HS-5 (cell line): ENCODE data around the gene ENO1.
"Not testable (repeated sequence)": the region's sequence is repeated elsewhere in the genome, so short reads cannot be mapped to it uniquely, and the experiment has no call there.

Source experiments
- DNase-seq: peaks from one replicate; pipeline ENCODE4 v3.0.0-alpha.2; 2012; ENCODE audit warnings: low read depth

Gene ENO1

GRCh38 chr1:8845104-8846097, 33.1 kb downstream of the ENO1 start:
- no peak for DNase-seq

DNA sequence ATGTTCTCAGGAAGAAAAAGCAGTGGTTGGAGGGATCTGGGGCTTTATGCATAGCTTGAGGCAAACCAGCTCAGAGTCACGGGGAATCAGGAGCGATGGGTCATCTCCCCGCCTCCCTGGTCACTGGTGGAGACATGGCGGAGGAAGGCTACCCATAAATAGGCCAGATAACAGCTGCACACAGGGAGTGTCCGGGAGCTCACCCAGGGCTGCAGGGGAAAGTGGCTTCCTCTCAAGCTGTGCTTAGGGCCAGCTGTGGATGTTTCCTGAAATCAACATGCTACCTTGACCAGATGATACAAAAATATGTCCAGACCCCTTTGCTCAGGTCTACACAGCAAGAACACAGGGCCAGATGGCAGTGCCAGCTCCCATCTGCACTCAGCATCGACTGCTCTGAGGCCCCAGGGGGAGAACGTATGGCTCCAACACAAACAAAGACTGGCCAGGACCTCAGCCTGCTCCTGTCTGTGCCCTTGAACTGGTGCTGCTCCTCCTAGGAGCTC, 33.9 kb downstream of the ENO1 start:
- DNase-seq, result no peak

DNA sequence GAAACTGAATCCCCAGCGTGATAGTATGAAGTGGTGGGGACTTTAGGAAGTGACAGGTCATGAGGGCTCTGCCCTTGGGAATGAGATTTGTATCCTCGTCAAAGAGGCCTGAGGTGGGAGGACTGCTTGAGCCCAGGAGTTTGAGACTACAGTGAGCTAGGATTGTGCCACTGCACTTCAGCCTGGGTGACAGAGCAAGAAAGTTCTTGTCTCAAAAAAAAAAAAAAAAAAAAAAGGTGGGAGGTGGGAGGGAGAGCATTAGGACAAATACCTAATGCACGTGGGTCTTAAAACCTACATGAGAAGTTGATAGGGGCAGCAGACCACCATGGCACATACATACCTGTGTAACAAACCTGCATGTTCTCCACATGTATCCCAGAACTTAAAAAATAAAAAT, 37.1 kb downstream of the ENO1 start:
- DNase-seq, result no peak

DNA sequence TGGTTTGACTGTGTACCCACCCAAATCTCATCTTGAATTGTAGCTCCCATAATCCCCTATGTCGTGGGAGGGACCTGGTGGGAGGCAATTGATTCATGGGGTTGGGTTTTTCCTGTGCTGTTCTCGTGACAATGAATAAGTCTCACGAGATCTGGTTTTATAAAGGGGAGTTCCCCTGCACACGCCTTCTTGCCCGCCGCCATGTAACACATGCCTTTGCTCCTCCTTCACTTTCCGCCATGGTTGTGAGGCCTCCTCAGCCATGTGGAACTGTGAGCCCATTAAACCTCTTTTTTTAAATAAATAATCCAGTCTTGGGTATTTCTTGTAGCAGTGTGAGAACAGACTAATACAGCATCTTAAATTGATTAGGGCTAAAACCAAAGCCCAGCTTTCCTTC, 38.5 kb downstream of the ENO1 start:
- no peak for DNase-seq

DNA sequence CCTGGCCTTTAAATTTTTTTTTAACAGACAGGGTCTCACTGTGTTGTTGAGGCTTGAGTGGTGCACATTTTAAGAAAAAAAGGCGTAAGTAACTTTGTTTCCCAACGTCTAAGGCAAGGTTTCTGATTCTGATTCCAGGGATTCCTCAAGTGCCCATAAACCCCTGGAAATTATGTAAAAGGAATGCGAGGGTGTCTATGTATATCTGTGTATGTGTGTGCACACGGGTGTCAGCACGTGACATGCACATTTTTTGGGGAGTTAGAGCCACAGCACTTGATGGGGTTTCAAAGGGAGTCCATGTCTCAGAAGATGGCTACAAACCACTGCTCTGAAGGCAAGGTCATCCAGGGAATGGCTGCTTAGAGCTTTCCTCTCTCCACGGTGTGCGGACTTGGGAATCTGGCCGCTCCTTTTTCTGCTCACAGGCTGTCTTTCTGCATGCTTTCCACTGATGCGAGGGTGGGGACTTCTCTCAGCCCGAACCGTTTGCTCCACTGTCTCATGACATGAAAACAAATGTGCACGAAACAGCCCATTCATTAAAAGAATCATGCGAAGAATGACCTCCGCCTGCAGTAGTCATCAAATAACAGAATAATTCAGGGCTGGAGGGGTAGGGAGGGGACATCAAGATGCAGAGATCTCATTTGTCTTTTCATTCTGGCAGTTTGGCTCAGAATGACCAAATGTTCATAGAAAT, 42.4 kb downstream of the ENO1 start:
- no peak for DNase-seq

GRCh38 chr1:8831340-8831739, 47.1 kb downstream of the ENO1 start:
- no peak for DNase-seq

- DNase-seq, result not testable (repeated sequence)
Observed at GRCh38 chr1:8830732-8831131, 47.8 kb downstream of the ENO1 start.

GRCh38 chr1:8825985-8826481, 52.5 kb downstream of the ENO1 start:
- DNase-seq, result peak; percentile 90

DNA sequence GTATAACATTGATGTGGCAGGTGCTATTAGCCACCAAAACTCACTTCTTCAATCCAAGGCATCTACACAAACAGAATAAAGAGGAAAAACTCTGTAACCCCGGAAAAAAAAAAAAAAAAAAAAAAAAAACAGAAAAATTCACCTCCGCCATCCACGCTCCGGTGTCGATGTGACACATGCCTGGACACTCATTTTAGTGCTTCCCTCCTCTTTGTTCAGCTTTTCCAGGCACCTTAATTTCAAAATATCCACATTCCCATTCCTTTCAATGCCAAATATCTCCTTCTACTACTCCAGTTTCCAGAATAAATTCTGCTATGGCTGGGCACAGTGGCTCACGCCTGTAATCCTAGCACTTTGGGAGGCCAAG, 55.2 kb downstream of the ENO1 start:
- DNase-seq, result no peak

DNA sequence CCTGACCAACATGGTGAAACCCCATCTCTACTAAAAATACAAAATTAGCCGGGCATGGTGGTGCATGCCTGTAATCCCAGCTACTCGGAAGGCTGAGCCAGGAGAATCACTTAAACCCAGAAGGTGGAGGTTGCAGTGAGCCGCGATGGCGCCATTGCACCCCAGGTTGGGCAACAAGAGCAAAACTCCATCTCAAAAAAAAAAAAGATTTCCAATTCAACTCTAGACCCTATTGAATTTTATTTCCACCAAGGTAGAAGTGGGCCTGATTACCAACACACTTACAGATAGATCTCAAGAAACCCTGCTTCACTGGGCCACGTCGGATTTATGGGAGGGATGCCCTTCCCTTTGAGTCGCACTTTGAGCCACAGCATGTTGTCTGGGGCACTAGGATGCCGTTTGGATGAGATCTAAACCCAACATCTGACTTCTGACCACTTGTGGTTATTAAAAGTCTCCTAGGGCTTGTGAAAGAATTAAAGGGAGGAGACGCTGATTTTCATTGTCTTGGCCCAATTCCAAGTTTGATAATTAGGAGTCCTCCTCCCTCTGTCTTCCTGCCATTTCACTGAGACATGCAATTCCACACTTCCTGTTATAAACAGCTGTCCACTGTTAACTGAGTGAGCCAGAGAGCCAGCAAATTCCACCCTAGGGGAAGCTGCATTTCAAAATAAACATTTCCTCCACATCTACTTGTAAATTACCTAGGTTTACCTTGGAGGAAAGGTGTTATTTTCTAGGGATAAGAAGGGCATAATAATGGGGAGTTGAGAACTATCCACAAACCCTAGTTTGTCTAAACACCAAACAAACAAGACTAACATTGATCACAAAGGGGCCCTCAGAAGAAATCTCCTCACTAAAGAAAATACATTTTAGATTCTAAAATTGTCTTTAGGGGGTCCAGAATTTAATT, 55.9 kb downstream of the ENO1 start:
- DNase-seq, result peak; percentile 98

DNA sequence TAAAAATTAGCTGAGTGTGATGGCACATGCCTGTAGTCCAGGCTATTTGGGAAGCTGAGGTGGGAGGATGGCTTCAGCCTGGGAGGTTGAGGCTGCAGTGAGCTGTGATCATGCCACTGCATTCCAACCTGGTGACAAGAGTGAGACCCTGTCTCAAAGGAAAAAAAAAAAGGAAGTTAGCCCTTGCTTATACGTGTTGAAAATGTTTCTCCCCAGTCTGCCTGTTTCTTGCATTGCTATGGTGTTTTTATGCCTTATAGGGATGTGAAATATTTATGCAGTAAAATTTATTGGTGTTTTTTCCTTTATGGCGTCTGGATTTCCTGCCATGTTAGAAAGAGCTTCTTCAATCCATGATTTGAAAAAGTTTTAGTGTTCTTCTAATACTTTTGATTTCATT, 57.4 kb downstream of the ENO1 start:
- no peak for DNase-seq

GRCh38 chr1:8818789-8819188, 59.7 kb downstream of the ENO1 start:
- DNase-seq, result not testable (repeated sequence)

GRCh38 chr1:8818325-8818775, 60.1 kb downstream of the ENO1 start:
- DNase-seq, result peak; percentile 84

DNA sequence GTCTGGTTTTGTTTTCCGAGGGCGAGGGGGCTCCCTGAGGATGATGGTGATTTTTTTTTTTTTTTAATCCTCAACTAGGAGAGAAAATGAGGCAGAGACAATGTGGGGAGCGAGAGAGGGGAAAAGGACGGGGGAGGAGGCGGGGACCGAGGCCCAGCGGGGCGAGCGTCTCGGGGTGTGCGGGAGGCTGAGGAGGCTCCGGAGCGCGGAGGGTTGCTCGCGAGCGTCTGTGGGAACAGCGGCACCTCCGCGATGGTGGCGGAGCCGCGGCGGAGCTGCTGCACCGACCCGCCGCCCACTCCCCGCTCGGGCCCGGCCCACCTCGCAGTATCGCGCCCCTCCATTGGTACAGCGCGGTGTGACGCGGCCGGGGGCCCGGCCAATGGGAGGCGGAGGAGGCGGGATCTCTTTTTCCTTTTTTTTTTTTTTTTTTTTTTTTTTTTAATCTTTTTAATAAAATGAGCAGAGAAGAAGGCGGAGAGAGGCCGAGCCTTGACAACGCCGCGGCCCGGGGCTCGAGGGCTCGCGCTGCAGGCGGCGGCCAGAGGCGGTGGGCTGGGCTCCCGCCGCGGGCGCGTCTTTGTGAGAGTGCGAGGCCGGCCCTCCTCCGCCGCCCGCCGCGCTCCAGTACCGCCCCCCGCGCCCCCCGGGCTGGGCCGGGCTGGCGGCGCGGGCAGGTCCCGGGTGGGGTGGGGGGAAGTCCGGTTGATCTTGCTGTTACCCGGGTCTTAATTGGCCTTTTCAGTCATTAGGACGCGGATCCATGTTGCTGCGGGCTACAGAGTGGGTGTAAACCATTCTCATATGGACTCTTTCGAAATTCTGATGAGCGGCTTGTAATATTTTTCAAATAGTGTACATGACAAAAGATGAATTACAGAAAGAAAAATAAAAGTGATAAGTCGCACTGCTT, 60.8 kb downstream of the ENO1 start, which contains the start of gene RERE:
RERE (minus strand) TSS at position 229 of the 913 bp plus-strand sequence.
- DNase-seq, result peak; percentile 43

- no peak for DNase-seq
Observed at GRCh38 chr1:8816831-8817411, 61.6 kb downstream of the ENO1 start.

DNA sequence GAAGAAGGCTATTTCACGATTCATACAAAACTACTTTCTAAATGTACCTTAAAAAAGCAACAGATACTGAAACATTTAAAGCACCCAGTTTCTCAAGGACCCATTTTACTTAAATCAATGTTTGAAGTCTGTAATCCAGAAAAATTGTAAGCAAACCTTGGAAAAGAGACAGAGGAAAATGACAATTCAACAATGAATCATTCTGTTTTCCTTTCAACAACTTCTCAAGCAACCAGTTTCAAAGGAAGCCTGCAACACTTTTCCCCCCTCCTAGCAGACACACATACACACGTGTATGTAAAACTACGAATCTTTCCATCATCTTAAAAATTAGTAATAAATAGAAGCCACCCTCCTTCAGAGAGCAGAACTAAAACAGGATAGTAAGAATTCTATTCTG, 62.2 kb downstream of the ENO1 start:
- DNase-seq, result no peak

DNA sequence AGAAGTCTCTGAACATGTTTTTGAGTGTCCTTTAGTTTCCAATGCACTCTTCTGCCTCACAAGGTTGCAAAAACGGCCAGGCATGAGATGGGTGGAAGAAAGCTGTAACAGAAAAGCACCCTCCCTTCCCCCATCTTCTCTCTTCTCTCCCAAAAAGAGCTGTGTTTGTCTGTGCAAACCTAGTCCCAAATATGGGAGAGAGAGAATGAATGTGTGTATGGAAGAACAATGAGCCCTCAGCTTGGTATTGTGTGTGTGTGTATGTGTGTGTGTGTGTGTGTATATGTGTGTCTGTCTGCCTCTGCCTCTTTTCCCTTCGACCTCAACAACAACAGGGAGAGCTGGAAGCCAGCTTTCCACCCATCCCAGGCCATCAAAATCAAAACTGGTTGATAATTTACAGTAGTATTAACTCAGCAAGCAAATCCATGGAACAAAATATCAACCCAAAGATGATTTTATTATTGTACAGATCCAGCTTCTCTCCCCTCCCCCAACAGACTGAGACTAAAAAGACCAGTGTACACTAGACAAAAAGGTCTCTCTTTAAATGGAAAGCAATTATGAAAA, 62.8 kb downstream of the ENO1 start:
- no peak for DNase-seq

GRCh38 chr1:8814865-8815264, 63.6 kb downstream of the ENO1 start:
- DNase-seq, result no peak

DNA sequence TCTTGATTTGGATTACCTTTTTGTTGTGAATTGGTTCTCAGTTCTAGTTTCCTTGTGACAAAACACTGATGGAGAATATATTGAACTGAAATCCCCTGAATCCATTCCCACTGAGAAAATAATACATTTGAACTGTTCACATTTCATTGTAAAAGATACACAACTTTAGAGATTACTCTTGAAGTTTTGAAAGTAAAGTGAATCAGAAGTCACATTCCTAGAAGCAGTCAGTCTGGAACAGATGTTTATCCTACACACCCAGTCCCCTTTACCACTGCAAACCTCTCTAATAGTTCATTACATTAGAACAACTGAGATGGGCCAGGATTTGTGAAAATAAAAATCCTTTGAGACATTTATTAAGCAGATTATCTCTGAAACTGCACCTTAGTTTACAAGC, 64.5 kb downstream of the ENO1 start:
- no peak for DNase-seq
